ENCODE measurements around the gene TRAF3IP1.

DNA sequence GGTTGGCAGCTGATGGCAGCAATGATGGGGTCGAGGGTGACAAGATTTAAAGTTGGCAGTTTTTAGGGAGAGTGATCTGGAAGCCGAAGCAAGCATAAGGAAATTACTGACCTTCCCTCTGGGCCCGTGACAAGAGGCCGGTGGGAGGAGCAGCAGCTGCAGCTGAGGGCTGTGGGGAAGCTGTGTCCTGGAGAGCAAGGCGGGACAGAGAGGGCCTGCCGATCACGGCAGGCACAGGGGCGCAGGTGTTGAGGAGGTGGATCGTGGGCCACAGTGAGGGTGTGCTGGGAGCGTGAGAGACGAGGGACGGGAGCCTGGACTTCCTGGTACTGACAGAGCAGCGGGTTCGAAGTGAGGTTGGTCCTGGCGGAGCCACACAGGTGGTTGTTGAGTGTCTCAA lies 31.0 kb downstream of the TRAF3IP1 start:
- TF ChIP-seq POLR2AphosphoS5 (IDR thresholded peaks at IDR 0.05; ENCODE audit: low read depth, low read length) (no peak), TAF1 (IDR thresholded peaks at IDR 0.05; ENCODE audit: borderline replicate concordance, insufficient read depth, low read length) (no peak)
- TF ChIP-seq, protein P1, sequence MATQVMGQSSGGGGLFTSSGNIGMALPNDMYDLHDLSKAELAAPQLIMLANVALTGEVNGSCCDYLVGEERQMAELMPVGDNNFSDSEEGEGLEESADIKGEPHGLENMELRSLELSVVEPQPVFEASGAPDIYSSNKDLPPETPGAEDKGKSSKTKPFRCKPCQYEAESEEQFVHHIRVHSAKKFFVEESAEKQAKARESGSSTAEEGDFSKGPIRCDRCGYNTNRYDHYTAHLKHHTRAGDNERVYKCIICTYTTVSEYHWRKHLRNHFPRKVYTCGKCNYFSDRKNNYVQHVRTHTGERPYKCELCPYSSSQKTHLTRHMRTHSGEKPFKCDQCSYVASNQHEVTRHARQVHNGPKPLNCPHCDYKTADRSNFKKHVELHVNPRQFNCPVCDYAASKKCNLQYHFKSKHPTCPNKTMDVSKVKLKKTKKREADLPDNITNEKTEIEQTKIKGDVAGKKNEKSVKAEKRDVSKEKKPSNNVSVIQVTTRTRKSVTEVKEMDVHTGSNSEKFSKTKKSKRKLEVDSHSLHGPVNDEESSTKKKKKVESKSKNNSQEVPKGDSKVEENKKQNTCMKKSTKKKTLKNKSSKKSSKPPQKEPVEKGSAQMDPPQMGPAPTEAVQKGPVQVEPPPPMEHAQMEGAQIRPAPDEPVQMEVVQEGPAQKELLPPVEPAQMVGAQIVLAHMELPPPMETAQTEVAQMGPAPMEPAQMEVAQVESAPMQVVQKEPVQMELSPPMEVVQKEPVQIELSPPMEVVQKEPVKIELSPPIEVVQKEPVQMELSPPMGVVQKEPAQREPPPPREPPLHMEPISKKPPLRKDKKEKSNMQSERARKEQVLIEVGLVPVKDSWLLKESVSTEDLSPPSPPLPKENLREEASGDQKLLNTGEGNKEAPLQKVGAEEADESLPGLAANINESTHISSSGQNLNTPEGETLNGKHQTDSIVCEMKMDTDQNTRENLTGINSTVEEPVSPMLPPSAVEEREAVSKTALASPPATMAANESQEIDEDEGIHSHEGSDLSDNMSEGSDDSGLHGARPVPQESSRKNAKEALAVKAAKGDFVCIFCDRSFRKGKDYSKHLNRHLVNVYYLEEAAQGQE (IDR thresholded peaks at IDR 0.05; ENCODE audit: insufficient read depth in 1 of 2, low read depth in 2 of 2, low read length in 2 of 2): no peak

Data from PFSK-1 (cell line).